GF-D8 (cell line): ENCODE results near the gene SSBP1.
"Not testable (repeated sequence)": the region's sequence is repeated elsewhere in the genome, so short reads cannot be mapped to it uniquely, and the experiment has no call there.

ENCODE experiments used
- DNase-seq: peaks from one replicate; lab custom pipeline; 2025; lab: John Stamatoyannopoulos, UW

The SSBP1 gene

DNA sequence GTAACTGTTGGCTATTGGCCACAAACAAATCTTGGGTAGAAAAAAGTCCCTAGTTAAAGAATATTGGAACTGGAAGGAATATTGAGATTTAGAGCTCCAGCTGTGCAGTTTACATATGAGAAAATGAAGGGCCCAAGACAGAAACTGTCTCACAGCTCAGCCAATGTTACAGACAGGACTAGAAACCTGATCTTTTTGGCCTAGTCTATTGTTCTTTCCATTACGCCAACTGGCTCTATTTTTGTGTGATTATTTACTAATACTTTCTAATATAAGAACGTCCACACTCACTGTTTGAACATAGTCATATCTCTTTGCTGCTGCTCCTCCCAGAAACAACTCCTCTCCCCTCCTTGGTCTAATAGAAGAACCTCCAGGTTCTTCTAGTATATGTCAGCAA, 28.8 kb upstream of the SSBP1 start:
- no peak for DNase-seq

DNA sequence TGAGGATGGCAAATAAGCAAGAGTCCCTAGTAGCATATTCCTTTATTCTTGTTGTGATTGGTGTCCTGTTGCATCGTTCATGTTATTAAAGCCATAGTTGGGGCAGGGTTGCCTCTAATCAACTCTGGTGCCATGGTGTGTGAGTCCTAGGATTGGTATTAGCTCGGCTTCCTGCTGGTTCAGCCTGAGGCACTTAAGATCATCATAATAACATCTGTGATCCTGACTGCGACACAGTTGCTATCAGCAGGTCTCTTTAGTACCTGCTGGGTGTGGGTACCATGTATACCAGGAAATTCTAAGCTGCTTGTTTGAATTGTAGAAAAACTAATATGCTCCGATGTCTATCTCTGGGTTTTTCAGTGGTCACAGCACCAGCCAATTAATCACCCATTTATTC, 28.4 kb upstream of the SSBP1 start:
- DNase-seq = no peak

DNA sequence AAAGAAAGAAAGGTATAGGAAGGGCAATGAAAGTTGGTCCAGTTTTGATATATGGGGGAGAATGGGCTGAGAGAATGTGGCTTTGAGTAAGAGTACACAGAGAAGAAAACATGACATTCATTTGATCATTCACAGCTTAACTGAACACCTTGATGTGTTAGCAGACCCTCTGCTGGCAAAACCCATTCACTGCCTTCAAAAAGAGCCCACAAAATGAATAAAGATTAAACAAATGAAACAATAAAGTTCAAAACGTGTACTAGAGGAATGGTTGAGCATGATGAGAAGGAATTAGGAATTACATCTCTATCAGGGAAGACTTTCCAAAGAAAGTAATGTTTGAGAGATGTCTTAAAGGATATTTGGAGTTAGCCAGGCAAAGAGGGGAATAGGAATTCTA, 27.9 kb upstream of the SSBP1 start:
- DNase-seq = no peak

DNA sequence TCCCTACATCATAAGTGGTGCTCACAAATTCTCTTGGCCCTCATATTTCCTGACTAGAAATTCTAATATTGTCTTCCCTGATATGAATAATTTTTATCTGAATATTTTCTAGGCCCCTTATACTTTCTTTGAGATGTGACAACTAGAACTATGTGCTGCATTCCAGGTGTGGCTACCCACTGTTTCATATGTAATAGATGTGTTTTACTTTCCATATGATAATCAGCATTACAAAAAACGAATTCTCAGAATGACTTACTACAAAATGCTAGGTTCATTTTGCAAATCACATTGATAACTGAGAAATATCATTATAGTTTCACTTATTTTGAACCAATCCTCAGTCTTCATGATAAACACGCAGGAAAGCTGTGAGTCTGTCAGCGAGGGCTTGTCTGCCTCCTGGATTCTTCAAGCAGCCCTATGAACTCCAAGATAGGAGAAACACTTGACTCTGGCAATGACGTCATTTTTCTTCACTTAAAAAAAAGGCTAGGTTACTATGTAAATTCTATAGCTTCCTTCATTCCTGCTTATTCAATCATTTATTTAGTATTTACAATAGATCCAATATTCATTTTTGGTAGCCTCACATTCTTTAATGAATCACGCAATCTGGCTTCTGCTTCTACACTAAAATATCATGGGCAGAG, 25.4 kb upstream of the SSBP1 start:
- no peak for DNase-seq

DNA sequence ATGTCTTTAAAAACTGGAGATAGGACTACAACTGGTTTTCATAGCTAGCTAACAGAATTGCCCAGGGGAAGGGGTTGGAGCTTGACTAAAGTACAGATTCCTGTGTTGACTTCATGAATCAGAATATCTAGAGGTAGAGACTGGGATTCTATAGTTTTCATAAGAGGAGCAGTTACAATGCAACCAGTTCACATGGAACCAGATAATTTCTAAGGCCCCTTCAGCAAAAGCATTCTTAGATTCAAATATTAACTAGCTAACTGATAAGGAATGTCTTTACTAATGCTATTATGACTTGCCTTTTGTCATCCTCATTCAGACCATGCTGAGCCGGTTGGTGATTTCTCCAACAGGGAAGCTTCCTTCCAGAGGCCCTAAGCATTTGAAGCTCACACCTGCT, 24.3 kb upstream of the SSBP1 start:
- no peak for DNase-seq

DNA sequence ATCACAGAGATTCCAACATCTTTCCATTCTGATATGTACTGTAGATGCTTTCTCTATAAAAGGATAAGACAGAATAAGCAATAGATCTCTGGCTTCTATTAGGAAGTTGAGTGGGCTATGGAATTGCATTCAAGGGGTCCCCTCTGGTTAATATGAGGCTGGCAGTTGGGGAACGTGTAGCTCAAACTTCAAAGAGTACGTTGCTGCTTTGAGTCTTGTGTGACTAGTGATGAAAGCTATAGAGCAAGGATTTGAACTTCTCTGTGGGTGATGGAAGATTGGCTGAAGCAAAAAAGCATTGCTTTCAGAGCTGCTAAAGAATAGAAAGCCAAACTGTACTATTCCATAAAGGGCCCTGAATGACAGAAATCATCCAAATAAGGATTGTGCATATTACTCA, 23.6 kb upstream of the SSBP1 start:
- no peak for DNase-seq

DNA sequence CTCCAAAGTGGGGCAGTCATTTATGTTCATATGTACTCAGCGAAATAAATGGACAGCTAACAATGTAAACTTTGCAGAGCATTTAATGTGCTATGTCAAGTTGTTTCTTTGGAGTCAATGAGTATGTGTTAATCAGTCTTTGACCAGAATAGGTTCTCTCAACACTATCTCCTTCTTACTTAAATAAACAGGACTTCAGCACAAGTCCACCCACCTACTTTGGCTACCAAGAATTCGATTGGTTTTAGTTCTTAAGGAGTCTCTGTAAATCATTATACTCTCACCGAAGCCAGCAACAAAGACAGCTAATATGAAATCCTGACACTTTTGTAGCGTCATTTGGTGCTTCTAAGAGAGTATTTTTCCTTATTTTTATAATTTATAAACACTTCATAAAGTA, 23.1 kb upstream of the SSBP1 start:
- DNase-seq = no peak

DNA sequence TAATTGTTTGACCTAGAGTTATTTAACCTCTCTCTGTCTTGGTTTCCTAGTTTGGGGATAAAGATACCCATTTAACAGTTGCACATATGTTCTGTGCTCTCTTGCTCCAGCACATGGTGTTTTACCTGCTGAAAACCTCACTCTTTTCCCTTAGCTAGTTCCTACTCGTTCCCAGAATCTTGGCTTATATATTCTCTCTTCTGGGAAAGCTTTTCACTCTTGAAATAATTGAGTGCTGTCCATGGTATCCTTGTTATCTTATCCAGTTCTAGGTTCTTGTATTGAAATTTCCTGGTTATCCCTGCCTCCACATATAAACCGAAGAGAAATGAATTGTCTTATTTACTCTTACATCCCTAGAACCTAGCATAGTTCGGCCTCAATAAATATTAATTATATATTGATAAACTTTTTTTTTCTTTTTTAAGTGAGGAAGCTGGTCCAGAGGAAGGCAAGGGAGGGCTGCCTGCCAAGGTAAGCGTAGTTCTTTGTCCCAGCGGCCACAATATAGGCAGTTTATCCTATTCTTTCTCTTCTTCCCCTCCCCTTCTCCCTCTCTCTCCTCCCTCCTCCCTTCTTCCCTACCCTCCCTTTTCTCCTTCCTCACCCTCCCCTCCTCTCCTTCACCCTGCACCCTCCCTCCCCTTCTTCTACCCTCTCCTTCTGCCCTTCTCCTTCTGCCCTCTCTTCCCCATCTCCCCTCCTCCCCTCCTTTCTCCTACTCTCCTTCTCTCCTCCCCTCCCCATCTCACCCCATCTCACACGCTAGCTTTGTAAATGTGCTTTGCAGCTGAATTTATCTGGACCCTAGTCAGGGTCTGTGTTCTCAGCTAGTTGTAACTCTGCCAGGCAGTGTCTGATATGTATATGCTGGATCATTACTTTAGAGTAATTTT, 22.1 kb upstream of the SSBP1 start:
- no peak for DNase-seq

DNA sequence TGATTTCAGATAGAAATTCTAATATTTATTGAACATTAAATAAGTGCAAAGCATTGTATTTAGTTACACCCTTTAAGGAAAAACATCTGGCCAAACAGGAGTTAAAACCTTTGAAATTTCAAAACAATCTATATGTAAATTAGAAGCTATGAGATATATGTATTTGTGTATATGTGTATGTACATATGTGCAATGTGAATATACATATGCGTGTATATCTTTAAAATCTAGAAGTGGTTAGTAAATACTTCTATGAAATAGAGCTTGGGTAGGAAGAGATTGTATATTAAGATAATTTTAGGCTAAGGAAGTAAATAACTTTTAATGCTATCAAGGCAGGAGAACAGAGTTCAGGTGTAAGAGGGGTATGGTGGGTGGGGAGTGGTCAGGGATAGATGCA, 20.7 kb upstream of the SSBP1 start:
- DNase-seq = no peak

DNA sequence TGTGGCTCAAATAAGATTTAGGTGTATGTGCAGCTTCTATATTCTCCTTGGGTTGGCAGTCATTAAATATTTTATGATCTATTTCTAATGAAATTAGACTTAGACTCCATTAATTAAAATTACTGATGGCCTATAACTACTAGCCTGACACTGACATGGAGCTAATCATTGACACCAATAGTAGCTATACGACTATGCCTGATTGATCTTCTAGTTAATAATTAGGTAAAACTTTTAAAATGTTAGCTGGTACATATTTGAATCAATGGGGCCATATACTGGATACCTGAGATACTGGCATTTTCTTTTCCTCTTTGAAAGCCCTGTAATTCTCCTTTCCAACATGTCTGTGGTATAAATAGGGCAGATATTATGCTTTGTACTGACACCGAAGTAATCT, 15.6 kb upstream of the SSBP1 start:
- no peak for DNase-seq

DNA sequence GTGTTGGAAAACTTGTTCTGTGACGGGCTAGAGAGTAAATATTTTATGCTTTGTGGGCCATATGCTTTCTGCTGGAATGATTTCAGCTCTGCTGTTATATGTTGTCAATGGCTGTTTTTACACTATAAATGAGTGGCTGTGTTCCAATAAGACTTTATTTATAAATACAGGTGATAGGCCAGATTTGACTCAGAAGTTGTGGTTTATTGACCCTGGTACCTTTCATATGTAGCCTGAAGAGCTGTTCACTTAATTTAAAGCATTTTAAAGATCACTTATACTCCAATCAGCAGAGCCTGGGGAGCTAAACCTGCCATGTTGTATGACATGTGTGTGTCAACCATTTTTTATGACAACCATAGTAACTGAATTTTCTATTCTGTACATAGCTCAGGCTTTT, 9.1 kb upstream of the SSBP1 start:
- DNase-seq = no peak

DNA sequence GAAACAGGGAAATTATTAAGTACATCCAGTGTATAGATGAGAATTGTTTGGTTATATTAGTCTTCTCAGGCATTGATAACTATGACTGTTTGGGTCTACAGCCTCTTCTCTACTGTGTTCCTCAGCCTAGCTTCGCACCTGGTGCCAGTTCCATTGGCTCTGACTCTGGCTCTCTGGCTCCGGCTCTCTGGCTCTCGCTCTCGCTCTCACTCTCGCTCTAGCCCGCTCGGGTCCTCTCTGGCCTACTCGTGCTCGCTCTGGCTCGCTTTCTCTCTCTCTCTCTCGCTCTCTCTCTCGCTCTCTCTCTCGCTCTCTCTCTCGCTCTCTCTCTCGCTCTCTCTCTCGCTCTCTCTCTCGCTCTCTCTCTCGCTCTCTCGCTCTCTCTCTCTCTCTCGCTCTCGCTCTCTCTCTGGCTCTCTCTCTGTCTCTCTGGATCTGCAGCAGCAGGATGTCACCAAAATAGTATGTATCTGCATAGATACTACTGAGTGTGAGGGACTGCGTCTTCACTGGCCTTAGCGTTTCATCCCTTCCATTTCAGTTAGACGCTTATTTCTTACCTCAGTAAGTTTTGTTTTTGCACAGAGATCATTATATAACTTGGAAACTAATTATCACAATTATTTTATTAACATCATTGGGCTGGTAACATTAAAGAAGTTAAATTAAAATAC, 6.5 kb upstream of the SSBP1 start:
- DNase-seq = no peak

DNA sequence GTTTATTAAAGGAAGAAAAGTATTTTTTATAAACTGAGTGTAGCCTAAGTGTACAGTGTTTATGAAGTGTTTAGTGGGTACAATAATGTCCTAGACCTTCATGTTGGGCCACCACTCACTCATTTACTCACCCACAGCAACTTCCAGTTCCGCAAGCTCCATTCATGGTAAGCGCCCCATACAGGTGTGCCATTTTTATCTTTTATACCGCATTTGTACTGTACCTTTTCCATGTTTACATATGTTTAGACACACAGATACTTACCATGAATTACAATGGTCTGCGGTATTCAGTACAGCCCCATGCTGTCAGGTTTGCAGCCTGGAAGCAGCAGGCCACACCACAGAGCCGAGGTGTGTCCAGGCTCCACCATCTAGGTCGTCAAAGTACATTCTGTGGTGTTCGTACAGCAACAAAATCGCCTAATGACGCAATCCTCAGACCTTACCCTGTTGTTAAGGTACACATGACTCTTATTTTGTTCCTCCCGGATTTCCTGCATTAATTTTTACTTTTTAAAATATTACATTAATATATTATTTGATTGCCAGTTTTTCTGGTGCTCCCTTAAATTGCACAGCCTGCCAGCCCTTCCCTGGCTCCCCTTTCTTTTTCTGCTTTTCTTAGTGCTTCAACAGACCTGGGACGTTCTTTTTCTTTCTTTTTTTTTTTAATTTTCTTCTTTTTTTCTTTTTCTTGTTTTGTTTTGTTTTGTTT, 881 bp upstream of the SSBP1 start:
- DNase-seq = peak; percentile 28

DNA sequence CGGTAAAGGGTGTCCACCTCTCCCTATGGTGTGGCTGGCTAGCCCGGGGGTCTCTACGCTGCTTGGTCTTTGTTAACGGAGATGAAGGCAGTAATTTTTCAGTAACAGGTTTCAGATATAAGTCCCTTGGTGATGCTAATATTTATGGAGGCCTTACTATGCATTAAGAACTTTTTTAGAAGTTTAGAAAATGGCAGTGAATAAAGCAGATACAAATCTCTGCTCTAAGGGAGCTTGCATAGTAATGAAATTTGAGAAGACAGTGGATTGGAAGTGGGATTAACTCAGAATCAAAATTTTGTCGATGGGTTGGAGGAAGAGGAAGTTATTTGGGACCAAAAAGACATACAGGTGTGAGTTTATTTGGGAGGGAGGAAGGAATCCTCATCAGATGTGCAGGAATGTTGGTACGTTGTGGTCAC, 445 bp downstream of the SSBP1 start:
- DNase-seq = no peak

DNA sequence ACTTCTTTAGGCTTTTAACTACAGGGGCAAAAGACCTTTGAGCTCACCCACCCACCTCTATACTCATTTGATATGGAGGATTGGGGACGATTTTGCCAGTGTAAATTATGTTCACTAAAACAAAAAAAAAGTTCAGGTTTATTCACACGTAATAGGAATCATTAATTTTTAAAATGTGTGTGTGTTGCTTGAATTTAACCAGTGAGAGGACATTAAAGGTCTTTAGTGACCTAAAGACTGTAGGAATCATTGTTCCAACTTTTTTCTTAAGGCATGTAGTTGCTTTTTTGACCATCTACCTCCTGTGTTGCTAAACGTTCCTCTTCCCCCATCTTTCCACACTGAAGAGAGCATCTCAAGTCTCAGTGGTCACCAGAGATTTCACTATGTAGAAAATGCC, 1.1 kb downstream of the SSBP1 start:
- no peak for DNase-seq

DNA sequence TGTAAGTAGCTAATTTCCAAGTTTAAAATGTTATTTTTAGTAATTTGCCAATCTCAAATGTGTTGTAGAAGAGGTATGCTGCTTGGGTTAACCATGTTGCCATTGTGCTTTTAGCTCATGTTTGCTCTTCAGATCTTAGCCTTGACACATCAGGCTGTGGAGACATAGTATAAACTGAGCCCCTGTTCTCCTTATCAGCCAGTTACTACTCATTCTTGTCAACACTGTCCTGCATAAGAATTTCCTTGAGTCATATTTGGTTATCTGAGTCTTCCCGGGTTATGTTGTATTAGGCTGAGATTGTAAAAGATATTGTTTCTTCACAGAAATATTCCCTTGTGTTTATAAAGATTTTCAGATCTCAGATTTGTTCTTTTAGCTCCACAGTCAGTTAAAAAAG, 4.1 kb downstream of the SSBP1 start:
- DNase-seq = no peak

DNA sequence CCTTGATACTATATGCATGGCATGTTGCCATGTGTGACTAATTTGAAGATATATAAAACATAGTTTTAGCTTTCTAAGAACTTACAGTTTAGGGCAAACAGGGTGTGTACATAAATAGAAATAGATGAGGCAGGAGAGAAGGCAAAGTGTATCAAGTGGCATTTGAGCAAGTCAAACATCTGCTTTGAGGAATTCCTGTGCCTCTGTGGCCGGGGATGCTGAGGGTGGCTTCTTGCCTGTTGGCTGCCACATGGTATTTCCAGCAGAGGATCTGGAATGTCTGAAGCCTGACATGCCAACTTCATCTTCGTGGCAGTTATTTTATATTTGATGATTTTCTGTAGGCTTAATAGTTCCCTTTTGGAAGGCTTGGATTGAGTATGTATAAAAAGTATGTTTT, 6.0 kb downstream of the SSBP1 start:
- DNase-seq = no peak

DNA sequence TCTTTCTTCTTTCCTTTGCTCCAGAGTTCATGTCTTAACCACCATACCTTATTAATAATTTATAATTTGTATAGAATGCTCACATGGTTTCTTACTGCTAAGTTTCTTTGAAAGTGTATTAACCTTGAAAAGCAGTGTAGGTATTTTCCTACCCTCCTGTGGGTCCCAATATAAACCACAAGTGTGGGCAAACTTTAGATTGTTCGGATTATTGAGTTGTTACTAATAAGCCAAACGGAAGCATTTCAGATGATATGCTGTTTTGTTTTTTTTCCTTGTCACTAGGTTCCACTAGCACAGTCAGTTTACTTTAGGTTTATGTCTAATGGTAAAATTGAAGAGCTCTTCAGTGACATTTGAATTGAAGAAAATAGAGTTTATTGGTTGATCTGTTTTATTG, 10.2 kb downstream of the SSBP1 start:
- no peak for DNase-seq

DNA sequence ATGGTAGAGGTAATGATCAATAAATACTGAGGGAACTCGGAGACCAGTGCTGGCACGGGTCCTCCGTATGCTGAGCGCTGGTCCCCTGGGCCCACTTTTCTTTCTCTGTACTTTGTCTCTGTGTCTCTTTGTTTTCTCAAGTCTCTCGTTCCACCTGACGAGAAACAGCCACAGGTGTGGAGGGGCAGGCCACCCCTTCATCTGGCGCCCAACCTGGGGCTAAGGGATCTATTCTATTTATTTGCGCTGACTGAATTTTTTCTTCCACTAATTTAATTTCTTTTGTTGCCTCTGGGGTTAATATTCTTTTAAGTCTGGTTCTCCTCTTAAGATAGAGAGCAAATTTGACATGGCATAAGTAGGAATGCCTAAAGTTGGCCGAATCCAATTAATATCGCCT, 13.7 kb downstream of the SSBP1 start:
- not testable (repeated sequence) for DNase-seq

DNA sequence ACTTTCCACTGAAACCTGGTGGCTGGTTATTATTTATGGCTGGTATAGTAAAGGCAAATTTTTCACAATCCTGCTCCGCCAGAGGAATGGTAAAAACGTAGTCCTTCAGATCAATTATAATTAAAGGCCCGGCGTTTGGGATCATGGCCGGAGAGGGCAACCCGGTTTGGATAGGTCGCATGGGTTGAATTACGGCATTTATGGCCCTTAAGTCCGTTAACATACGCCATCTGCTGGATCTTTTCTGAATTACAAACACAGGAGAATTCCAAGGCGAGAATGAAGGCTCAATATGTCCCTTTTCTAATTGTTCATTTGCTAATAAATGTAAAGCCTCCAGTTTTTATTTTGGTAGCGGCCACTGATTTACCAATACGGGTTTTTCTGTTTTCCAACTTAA, 14.5 kb downstream of the SSBP1 start:
- DNase-seq = no peak

DNA sequence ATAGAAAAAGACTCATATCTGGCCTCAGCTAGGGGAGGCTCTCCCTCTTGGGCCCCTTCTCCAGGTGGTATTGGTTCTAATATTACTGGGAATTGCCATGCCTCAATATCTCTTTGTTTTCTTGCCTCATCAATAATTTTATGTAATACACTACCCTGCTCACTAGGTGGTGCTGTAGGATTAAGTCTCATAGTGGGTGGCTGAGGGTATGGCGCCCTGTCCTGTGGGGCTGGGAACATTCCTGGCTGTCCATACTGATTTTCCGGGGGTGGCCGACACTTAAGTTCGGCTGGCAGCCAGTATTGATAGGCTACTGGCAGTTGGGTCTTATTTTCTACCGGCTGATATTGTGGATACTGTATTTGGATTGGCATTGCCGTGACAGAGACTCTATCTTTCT, 16.8 kb downstream of the SSBP1 start:
- DNase-seq = no peak

DNA sequence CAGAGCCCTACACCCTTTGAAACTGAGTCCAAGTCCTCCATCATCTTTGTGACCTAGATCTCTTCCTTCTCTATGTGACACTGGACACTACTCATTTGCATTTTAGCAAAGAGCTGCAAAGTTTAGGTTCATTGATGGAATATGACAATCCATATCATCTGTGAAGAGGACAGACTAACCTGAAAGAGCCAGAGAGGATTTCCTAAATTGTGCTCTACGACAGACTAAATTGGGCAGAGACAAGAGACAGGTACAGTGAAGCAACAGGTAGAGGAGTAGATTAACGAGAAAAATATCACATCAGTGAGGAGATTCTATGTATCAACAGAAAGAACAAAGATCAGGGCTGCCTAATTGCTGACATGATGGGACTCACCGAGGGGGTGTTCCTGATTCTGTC, 25.6 kb downstream of the SSBP1 start, which contains the start of gene TAS2R3:
TAS2R3 (plus strand) TSS at position 301 of the 400 bp plus-strand sequence; CDS start at position 363, 62 bp downstream.
- no peak for DNase-seq
